ENCODE measurements around the gene COX10. TPM values are rescaled to one million over a fixed set of nuclear protein-coding genes. Genes with fewer than 3 reads are reported as not detected.

Gene COX10
- total and polyA plus RNA-seq, 8 donors, result 7.6 to 40.4 (median 17.0) TPM

GRCh38 chr17:14050616-14051015 is 18.7 kb upstream of the COX10 start:
- TF ChIP-seq EP300 (IDR thresholded peaks at IDR 0.05) (no peak), POLR2AphosphoS5 (IDR thresholded peaks at IDR 0.05) (no peak), POLR2A (IDR thresholded peaks at IDR 0.05) (no peak)
- TF ChIP-seq, protein P1, sequence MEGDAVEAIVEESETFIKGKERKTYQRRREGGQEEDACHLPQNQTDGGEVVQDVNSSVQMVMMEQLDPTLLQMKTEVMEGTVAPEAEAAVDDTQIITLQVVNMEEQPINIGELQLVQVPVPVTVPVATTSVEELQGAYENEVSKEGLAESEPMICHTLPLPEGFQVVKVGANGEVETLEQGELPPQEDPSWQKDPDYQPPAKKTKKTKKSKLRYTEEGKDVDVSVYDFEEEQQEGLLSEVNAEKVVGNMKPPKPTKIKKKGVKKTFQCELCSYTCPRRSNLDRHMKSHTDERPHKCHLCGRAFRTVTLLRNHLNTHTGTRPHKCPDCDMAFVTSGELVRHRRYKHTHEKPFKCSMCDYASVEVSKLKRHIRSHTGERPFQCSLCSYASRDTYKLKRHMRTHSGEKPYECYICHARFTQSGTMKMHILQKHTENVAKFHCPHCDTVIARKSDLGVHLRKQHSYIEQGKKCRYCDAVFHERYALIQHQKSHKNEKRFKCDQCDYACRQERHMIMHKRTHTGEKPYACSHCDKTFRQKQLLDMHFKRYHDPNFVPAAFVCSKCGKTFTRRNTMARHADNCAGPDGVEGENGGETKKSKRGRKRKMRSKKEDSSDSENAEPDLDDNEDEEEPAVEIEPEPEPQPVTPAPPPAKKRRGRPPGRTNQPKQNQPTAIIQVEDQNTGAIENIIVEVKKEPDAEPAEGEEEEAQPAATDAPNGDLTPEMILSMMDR (IDR thresholded peaks at IDR 0.05), result no peak
- H3K27me3 ChIP-seq, result no peaks in the 10 kb centered on the region
- peaks cover 0 to 13% (median 11%) of the 10 kb centered on the region in 4 donors for H3K36me3 ChIP-seq
- no peak overlapping the region for H3K4me3 ChIP-seq
- H3K27ac ChIP-seq, result no peak overlapping the region
- no peaks in the 10 kb centered on the region for H3K9me3 ChIP-seq
- no peak for DNase-seq
- no peaks in the 10 kb centered on the region for H3K4me1 ChIP-seq
- WGBS, 5 donors, result 86 to 97% (median 94%) methylated on average over 5 of the region's 5 CpGs
- intact Hi-C loops (cut with DNase I; ENCODE audit: low total_unique reads), result no loop called here

DNA sequence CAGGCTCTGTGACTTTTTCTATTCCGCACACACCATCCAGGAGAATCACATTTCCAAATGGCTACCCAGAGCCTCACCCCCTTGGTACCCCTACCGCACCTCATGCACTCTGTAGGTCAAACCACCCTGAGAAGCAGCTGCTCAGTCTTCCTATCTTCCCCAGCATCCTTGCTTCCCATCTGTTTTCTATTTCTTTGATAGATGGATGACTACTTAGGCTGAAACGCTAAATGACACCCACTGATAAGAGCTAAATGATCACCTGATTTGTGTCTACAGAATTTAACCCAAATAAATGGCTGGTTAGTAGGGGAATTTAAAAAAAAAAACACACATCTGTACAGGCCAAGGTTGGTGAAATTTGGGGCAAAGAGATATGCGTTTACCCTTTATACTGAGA is 17.6 kb upstream of the COX10 start:
- Histone ChIP-seq H3K36me3 (peaks cover 0 to 18% (median 11%) of the 10 kb centered on the region in 4 donors), H3K4me3 (no peak overlapping the region), H3K4me1 (no peaks in the 10 kb centered on the region), H3K27ac (no peak overlapping the region), H3K9me3 (no peaks in the 10 kb centered on the region), H3K27me3 (no peaks in the 10 kb centered on the region)
- TF ChIP-seq POLR2A (IDR thresholded peaks at IDR 0.05), result no peak
- TF ChIP-seq, protein P1 (IDR thresholded peaks at IDR 0.05), result no peak
- TF ChIP-seq EP300 (IDR thresholded peaks at IDR 0.05), result no peak
- TF ChIP-seq POLR2AphosphoS5 (IDR thresholded peaks at IDR 0.05), result no peak
- no peak for DNase-seq
- intact Hi-C loops (cut with DNase I; ENCODE audit: low total_unique reads), result no loop called here
- WGBS, 5 donors, result 89 to 94% (median 91%) methylated on average over 4 of the region's 4 CpGs

DNA sequence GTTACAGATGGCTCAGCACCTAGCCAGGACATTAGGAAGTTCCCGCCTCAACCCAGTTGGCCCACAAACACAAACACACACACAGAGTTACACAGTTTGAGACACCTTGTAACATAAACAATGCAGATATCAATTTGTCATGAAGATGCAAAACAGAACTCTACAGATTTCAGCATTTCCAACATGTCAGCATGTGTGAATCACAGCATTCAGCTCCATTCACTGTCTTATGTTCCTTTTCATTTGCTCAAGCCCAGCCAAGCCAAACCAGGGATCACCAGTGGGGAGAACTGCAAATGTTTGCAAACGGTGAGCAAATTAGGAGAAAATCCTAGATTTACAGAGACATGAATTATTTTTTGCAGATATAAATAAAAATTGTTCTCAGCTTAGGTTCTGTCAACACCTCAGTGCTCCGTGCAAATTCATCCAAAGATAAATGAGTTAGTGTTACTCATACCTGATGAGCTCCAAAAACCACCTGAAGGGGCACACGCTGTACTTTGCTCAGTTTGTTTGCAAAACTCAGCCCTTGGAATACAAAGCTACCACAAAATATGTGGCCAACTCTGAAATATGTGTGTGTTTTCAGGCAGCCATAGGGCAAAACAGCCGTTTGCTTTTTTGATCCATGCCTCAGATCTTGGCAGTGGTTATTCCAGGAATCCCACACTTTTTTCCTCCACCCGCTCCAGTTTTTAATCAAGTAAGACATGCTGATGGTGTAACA is 16.3 kb upstream of the COX10 start:
- Histone ChIP-seq H3K4me3 (no peak overlapping the region), H3K9me3 (no peaks in the 10 kb centered on the region), H3K27ac (no peak overlapping the region), H3K4me1 (no peaks in the 10 kb centered on the region), H3K36me3 (peaks cover 0 to 18% (median 11%) of the 10 kb centered on the region in 4 donors), H3K27me3 (no peaks in the 10 kb centered on the region)
- intact Hi-C loops (cut with DNase I; ENCODE audit: low total_unique reads), result no loop called here
- DNase-seq, result no peak
- WGBS, 5 donors, result 60 to 73% (median 68%) methylated on average over 6 of the region's 6 CpGs
- TF ChIP-seq POLR2A (IDR thresholded peaks at IDR 0.05) (no peak), EP300 (IDR thresholded peaks at IDR 0.05) (no peak), POLR2AphosphoS5 (IDR thresholded peaks at IDR 0.05) (no peak)
- TF ChIP-seq, protein P1 (IDR thresholded peaks at IDR 0.05), result no peak

- no peaks in the 10 kb centered on the region for H3K9me3 ChIP-seq
- no peaks in the 10 kb centered on the region for H3K27me3 ChIP-seq
- H3K4me1 ChIP-seq, result peaks cover 0 to 6% (median 3%) of the 10 kb centered on the region in 4 donors
- H3K27ac ChIP-seq, result no peak overlapping the region
- TF ChIP-seq POLR2A (IDR thresholded peaks at IDR 0.05) (no peak), POLR2AphosphoS5 (IDR thresholded peaks at IDR 0.05) (no peak)
- peaks cover 0 to 6% (median 2%) of the 10 kb centered on the region in 4 donors for H3K36me3 ChIP-seq
- no peak overlapping the region for H3K4me3 ChIP-seq
- DNase-seq, result no peak
- intact Hi-C loops (cut with DNase I; ENCODE audit: low total_unique reads), result no loop called here
Measured at GRCh38 chr17:14057591-14057990, 11.7 kb upstream of the COX10 start.

DNA sequence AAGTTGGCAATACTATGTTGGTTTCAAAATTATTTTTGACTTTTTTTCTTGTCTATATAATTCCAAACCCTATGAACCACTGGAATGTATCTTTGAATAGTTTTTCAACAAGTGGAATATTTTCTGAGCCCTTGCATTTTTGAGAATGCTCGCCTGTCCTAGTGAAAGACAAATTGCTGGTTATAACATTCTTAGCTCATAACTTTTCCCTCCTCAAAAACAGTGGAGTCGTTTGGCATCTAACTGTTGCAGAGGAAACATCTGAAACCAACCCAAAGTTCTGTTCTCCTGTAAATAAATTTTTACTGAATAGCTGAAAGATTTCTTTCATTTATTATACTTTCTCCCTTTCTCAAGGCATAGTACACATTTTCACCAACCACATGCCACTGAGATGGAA is 11.3 kb upstream of the COX10 start:
- no peak overlapping the region for H3K4me3 ChIP-seq
- no peak overlapping the region for H3K27ac ChIP-seq
- intact Hi-C loops (cut with DNase I; ENCODE audit: low total_unique reads), result no loop called here
- TF ChIP-seq POLR2AphosphoS5 (IDR thresholded peaks at IDR 0.05) (no peak), POLR2A (IDR thresholded peaks at IDR 0.05) (no peak), EP300 (IDR thresholded peaks at IDR 0.05) (no peak)
- TF ChIP-seq, protein P1 (IDR thresholded peaks at IDR 0.05), result no peak
- H3K27me3 ChIP-seq, result no peaks in the 10 kb centered on the region
- DNase-seq, result no peak
- peaks cover 0 to 9% (median 3%) of the 10 kb centered on the region in 4 donors for H3K4me1 ChIP-seq
- no peaks in the 10 kb centered on the region for H3K9me3 ChIP-seq
- WGBS, 5 donors, result 82 to 94% (median 89%) methylated on average over 2 of the region's 2 CpGs
- peaks cover 0 to 6% (median 2%) of the 10 kb centered on the region in 4 donors for H3K36me3 ChIP-seq
